H1 (cell line): Measurements from ENCODE around the gene FBP1. TPM values are rescaled to one million over a fixed set of nuclear protein-coding genes. Genes with fewer than 3 reads are reported as not detected.

Source experiments
- CTCF ChIA-PET: fragments of 300-600 bp; sonication (Branson Sonifier 250); formaldehyde crosslinking; loops from one replicate; lab custom pipeline; 2021; ENCODE audit not compliant: partially characterized antibody; lab: Charles Lee
- POLR2A ChIA-PET: fragments of 300-600 bp; sonication (Branson Sonifier 250); formaldehyde crosslinking; loops from one replicate; lab custom pipeline; 2021; ENCODE audit warnings: inconsistent platforms; ENCODE audit not compliant: partially characterized antibody; lab: Charles Lee
- DNase-seq, 2 experiments: peaks; one replicate each; pipeline versions ENCODE4 v3.0.0 to v3.0.0-alpha.2; 2010 to 2022; ENCODE audit warnings: low spot score in 2 of 2, low read depth in 1 of 2, mixed read lengths in 1 of 2
- FAIRE-seq: peaks from 2 replicates; lab custom pipeline; 2011; peaks lifted over from hg19 to GRCh38; lab: Jason Lieb, UNC
- H2AFZ ChIP-seq: 2 replicates; pipeline ENCODE4 v1.8.1; 2012; ENCODE audit warnings: low read length, inconsistent platforms
- H2AK5ac ChIP-seq: 2 replicates; pipeline ENCODE4 v1.6.1; 2013; ENCODE audit warnings: low read depth, low read length
- H2BK120ac ChIP-seq: replicated peaks from 2 replicates; pipeline ENCODE3; 2013; ENCODE audit warnings: low read depth, low read length, inconsistent platforms
- H2BK12ac ChIP-seq: 2 replicates; pipeline ENCODE4 v1.6.1; 2013; ENCODE audit warnings: low read depth, low read length
- H2BK15ac ChIP-seq: 2 replicates; pipeline ENCODE4 v1.6.1; 2013; ENCODE audit warnings: low read length
- H2BK20ac ChIP-seq: 2 replicates; pipeline ENCODE4 v1.6.1; 2013; ENCODE audit warnings: low read length
- H2BK5ac ChIP-seq: 2 replicates; pipeline ENCODE4 v1.6.1; 2013; ENCODE audit warnings: low read depth, low read length
- H3K14ac ChIP-seq: 2 replicates; pipeline ENCODE4 v1.6.1; 2013; ENCODE audit warnings: inconsistent platforms; ENCODE audit not compliant: insufficient read length
- H3K18ac ChIP-seq: 2 replicates; pipeline ENCODE4 v1.6.1; 2013; ENCODE audit warnings: low read length; ENCODE audit errors: extremely low read depth
- H3K23ac ChIP-seq: 2 replicates; pipeline ENCODE4 v1.6.1; 2013; ENCODE audit warnings: inconsistent platforms; ENCODE audit not compliant: insufficient read length
- H3K23me2 ChIP-seq: 2 replicates; pipeline ENCODE4 v1.6.1; 2013; ENCODE audit warnings: low read depth, low read length
- H3K27ac ChIP-seq: 2 replicates; pipeline ENCODE4 v1.6.1; 2011; ENCODE audit warnings: low read depth, low read length, inconsistent platforms
- H3K27me3 ChIP-seq, 4 experiments: replicated peaks in 1 of 4; 1 replicate in 1 of 4; 2 replicates in 3 of 4; pipeline versions ENCODE4 v1.6.1 to v1.8.1; 2011 to 2013; ENCODE audit warnings: low read length in 3 of 4, mild to moderate bottlenecking in 3 of 4, inconsistent platforms in 2 of 4, mixed read lengths in 2 of 4, moderate library complexity in 1 of 4; ENCODE audit not compliant: control insufficient read depth in 3 of 4, insufficient read depth in 3 of 4; ENCODE audit errors: extremely low read depth in 1 of 4
- H3K36me3 ChIP-seq, 4 experiments: 2 replicates each; pipeline versions ENCODE4 v1.6.1 to v1.8.1; 2011 to 2013; ENCODE audit warnings: mild to moderate bottlenecking in 4 of 4, low read length in 3 of 4, moderate library complexity in 2 of 4, control low read depth in 1 of 4, inconsistent platforms in 1 of 4; ENCODE audit not compliant: insufficient read depth in 4 of 4, control insufficient read depth in 2 of 4
- H3K4ac ChIP-seq: replicated peaks from 2 replicates; pipeline ENCODE3; 2013; ENCODE audit warnings: low read length, low read depth, mixed read lengths, inconsistent platforms; ENCODE audit not compliant: insufficient read length
- H3K4me1 ChIP-seq, 4 experiments: replicated peaks in 1 of 4; 1 replicate in 1 of 4; 2 replicates in 3 of 4; pipeline versions ENCODE4 v1.6.1 to v1.8.1; 2011 to 2013; ENCODE audit warnings: low read length in 3 of 4, inconsistent platforms in 2 of 4, mixed read lengths in 1 of 4; ENCODE audit not compliant: insufficient read depth in 4 of 4, control insufficient read depth in 3 of 4
- H3K4me2 ChIP-seq, 2 experiments: 2 replicates each; pipeline versions ENCODE4 v1.6.1 to v1.8.1; 2011 to 2013; ENCODE audit warnings: low read depth in 2 of 2, low read length in 2 of 2, control low read depth in 1 of 2, inconsistent platforms in 1 of 2, mild to moderate bottlenecking in 1 of 2; ENCODE audit not compliant: insufficient read depth in 1 of 2
- H3K4me3 ChIP-seq, 4 experiments: fragments of 200-600, 300-600 bp in 1 of 4; sonication (generic), shearing (Covaris generic), sonication (Bioruptor Twin) in 1 of 4; 2 replicates each; pipeline versions ENCODE4 v1.5.1 to v1.8.1; 2011 to 2016; ENCODE audit warnings: low read length in 4 of 4, low read depth in 3 of 4, control low read depth in 2 of 4, inconsistent platforms in 2 of 4, mild to moderate bottlenecking in 2 of 4, mixed read lengths in 1 of 4, moderate library complexity in 1 of 4; ENCODE audit not compliant: insufficient read depth in 2 of 4; ENCODE audit errors: extremely low read depth in 1 of 4
- H3K56ac ChIP-seq: replicated peaks from 2 replicates; pipeline ENCODE3; 2013; ENCODE audit warnings: low read depth, mild to moderate bottlenecking, mixed read lengths, low read length, inconsistent platforms; ENCODE audit not compliant: insufficient read length
- H3K79me1 ChIP-seq: 2 replicates; pipeline ENCODE4 v1.6.1; 2013; ENCODE audit warnings: low read depth, low read length, control low read depth
- H3K79me2 ChIP-seq, 2 experiments: 2 replicates each; pipeline versions ENCODE4 v1.6.1 to v1.8.1; 2012 to 2013; ENCODE audit warnings: low read length in 2 of 2, mild to moderate bottlenecking in 2 of 2, inconsistent platforms in 1 of 2; ENCODE audit not compliant: insufficient read depth in 2 of 2, control insufficient read depth in 1 of 2
- H3K9ac ChIP-seq, 4 experiments: replicated peaks in 1 of 4; 1 replicate in 1 of 4; 2 replicates in 3 of 4; pipeline versions ENCODE4 v1.6.1 to v1.8.1; 2011 to 2013; ENCODE audit warnings: low read depth in 3 of 4, low read length in 3 of 4, control low read depth in 2 of 4, mild to moderate bottlenecking in 2 of 4, moderate library complexity in 2 of 4, inconsistent platforms in 1 of 4; ENCODE audit errors: extremely low read depth in 1 of 4
- H3K9me3 ChIP-seq, 2 experiments: 2 replicates each; pipeline versions ENCODE4 v1.6.1 to v1.8.1; 2012 to 2013; ENCODE audit warnings: mild to moderate bottlenecking in 2 of 2, moderate library complexity in 2 of 2, control low read depth in 1 of 2, inconsistent platforms in 1 of 2, low read depth in 1 of 2, low read length in 1 of 2, mixed read lengths in 1 of 2; ENCODE audit not compliant: insufficient read depth in 2 of 2
- H4K20me1 ChIP-seq, 2 experiments: replicated peaks in 1 of 2; 2 replicates each; pipeline versions ENCODE3 to v1.8.1; 2011 to 2013; ENCODE audit warnings: inconsistent platforms in 2 of 2, low read length in 2 of 2, mild to moderate bottlenecking in 1 of 2; ENCODE audit not compliant: insufficient read depth in 2 of 2, control insufficient read depth in 1 of 2
- H4K5ac ChIP-seq: 2 replicates; pipeline ENCODE4 v1.6.1; 2013; ENCODE audit warnings: low read length, low read depth, mixed read lengths, inconsistent platforms; ENCODE audit not compliant: insufficient read length
- H4K8ac ChIP-seq: 2 replicates; pipeline ENCODE4 v1.8.0; 2013; ENCODE audit warnings: mild to moderate bottlenecking, moderate library complexity, low read length, inconsistent platforms; ENCODE audit not compliant: insufficient read depth; ENCODE audit errors: extremely low read depth
- H4K91ac ChIP-seq: replicated peaks from 2 replicates; pipeline ENCODE3; 2013; ENCODE audit warnings: low read length, mixed read lengths, inconsistent platforms; ENCODE audit not compliant: insufficient read length
- BCL11A ChIP-seq, 2 experiments: IDR thresholded peaks; one replicate each; pipeline ENCODE4 v1.6.1; 2011; ENCODE audit warnings: low read depth in 2 of 2, low read length in 2 of 2, mild to moderate bottlenecking in 2 of 2
- CTCF ChIP-seq, 3 experiments: IDR thresholded peaks; 1 replicate in 2 of 3; 2 replicates in 1 of 3; pipeline versions ENCODE4 v1.5.1 to v1.6.1; 2011; ENCODE audit warnings: low read length in 3 of 3, mild to moderate bottlenecking in 3 of 3, inconsistent platforms in 2 of 3, low read depth in 1 of 3, moderate library complexity in 1 of 3; ENCODE audit not compliant: insufficient read depth in 1 of 3; ENCODE audit errors: control extremely low read depth in 1 of 3
- E2F6 ChIP-seq: IDR thresholded peaks from 2 replicates; pipeline ENCODE4 v1.6.1; 2012; ENCODE audit warnings: inconsistent platforms
- KDM4A ChIP-seq: IDR thresholded peaks from one replicate; pipeline ENCODE4 v1.7.1; 2012; ENCODE audit warnings: low read depth, mild to moderate bottlenecking, moderate library complexity, low read length, inconsistent platforms; ENCODE audit not compliant: severe bottlenecking
- MAX ChIP-seq: IDR thresholded peaks from 2 replicates; pipeline ENCODE4 v1.6.1; 2012; ENCODE audit warnings: inconsistent platforms
- POLR2A ChIP-seq, 2 experiments: IDR thresholded peaks; 1 replicate in 1 of 2; 2 replicates in 1 of 2; pipeline ENCODE4 v1.6.1; 2011; ENCODE audit warnings: low read depth in 2 of 2, low read length in 2 of 2, mild to moderate bottlenecking in 2 of 2; ENCODE audit errors: control extremely low read depth in 1 of 2
- SP2 ChIP-seq: IDR thresholded peaks from 2 replicates; pipeline ENCODE4 v1.6.1; 2012; ENCODE audit warnings: mild to moderate bottlenecking, low read length, inconsistent platforms
- SRF ChIP-seq: IDR thresholded peaks from 2 replicates; pipeline ENCODE4 v1.6.1; 2011; ENCODE audit warnings: mild to moderate bottlenecking, low read depth, low read length, moderate library complexity
- TAF1 ChIP-seq: IDR thresholded peaks from 2 replicates; pipeline ENCODE4 v1.6.1; 2011; ENCODE audit warnings: mild to moderate bottlenecking, low read depth, low read length
- TAF7 ChIP-seq: optimal IDR thresholded peaks from 2 replicates; pipeline ENCODE3; 2011; ENCODE audit warnings: low read depth, mild to moderate bottlenecking, inconsistent platforms, low read length, moderate library complexity, borderline replicate concordance
- TCF12 ChIP-seq: IDR thresholded peaks from 2 replicates; pipeline ENCODE4 v1.6.1; 2011; ENCODE audit warnings: low read depth, mild to moderate bottlenecking, low read length
- ZNF274 ChIP-seq: IDR thresholded peaks from 2 replicates; pipeline ENCODE4 v1.7.0; 2012; ENCODE audit warnings: low read length, borderline replicate concordance; ENCODE audit errors: extremely low read depth
- WGBS, 2 experiments: shearing (Covaris generic) in 1 of 2; methylation state at CpG; one replicate each; pipeline versions ENCODE4 v1.1.6 to v1.1.7; 2013 to 2015; ENCODE audit warnings: low lambda C conversion rate in 2 of 2, mixed read lengths in 2 of 2, inconsistent platforms in 1 of 2, low coverage in 1 of 2, missing lambda C conversion rate in 1 of 2; ENCODE audit not compliant: insufficient replicate concordance in 2 of 2, insufficient coverage in 1 of 2, insufficient read length in 1 of 2; ENCODE audit errors: extremely low coverage in 1 of 2, missing lambda C conversion rate in 1 of 2; 5-methylcytosine and 5-hydroxymethylcytosine counted together
- polyA plus RNA-seq, 7 experiments: library from polyadenylated mRNA; depleted of rRNA in 3 of 7; stranded (reverse) in 5 of 7; unstranded in 2 of 7; fragments of >200 nt in 5 of 7; fragments of 200-250 nt in 2 of 7; gene quantifications; 1 replicate in 5 of 7; 2 replicates in 1 of 7; 4 replicates in 1 of 7; pipeline versions ENCODE4 v1.2.1 to v1.2.3, GENCODE V29; 2011 to 2013; ENCODE audit warnings: missing spikeins in 2 of 7, mixed read lengths in 2 of 7
- total RNA-seq: library from RNA; stranded (reverse); fragmentation: NEBNext Ultra II Directional; extraction: Animal tissue kit (Norgen Biotek cat#: 25700); gene quantifications from 2 replicates; pipeline ENCODE4 v1.2.1, GENCODE V29; 2021

Gene FBP1
- total and polyA plus RNA-seq, 2 of the 8 experiments (the other 6 are each of a cell fraction or from before 2014, with no cell fraction given): 1.0 to 4.1 TPM

GRCh38 chr9:94588681-94589080 is 50.6 kb downstream of the FBP1 start:
- Histone ChIP-seq H3K14ac (no peak overlapping the region), H3K4me1 (no peaks in the 10 kb centered on the region), H3K9me3 (no peaks in the 10 kb centered on the region), H3K4me3 (no peak overlapping the region), H2BK12ac (no peak overlapping the region), H2BK5ac (no peak overlapping the region), H3K27me3 (no peaks in the 10 kb centered on the region), H3K4ac (no peak overlapping the region), H3K79me2 (no peaks in the 10 kb centered on the region), H3K23me2 (no peaks in the 10 kb centered on the region), H4K8ac (no peak overlapping the region), H4K5ac (no peak overlapping the region), H3K79me1 (no peaks in the 10 kb centered on the region), H3K18ac (no peak overlapping the region), H2AK5ac (no peak overlapping the region), H3K9ac (no peak overlapping the region), H3K36me3 (no peaks in the 10 kb centered on the region), H2AFZ (no peak overlapping the region), H2BK20ac (no peak overlapping the region), H3K23ac (no peak overlapping the region), H2BK15ac (no peak overlapping the region), H3K4me2 (no peak overlapping the region), H4K20me1 (no peaks in the 10 kb centered on the region), H3K27ac (no peak overlapping the region), H4K91ac (no peak overlapping the region), H3K56ac (no peak overlapping the region), H2BK120ac (no peak overlapping the region)
- ChIA-PET CTCF (interaction anchor here (0.6 to 1.1 kb wide), 3 partner anchors 12 to 186 kb away, joined by 3 to 4 read pairs (median 4); no protein-coding TSS in a partner anchor), POLR2A (no interaction called here)
- FAIRE-seq (no peak), DNase-seq (no peak)
- 94% methylated on average over 9 of the region's 9 CpGs; no CpG with 5 or more reads in 1 of the 2 experiments for WGBS, 2 experiments
- no peak for TF ChIP-seq SRF
- TF ChIP-seq MAX: no peak
- TF ChIP-seq CTCF (IDR thresholded peaks at IDR 0.05; ENCODE audit: control extremely low read depth in 1 of 3, insufficient read depth in 1 of 3, low read depth in 1 of 3, low read length in 3 of 3): no peak
- TF ChIP-seq TAF7: no peak
- no peak for TF ChIP-seq TCF12
- no peak for TF ChIP-seq E2F6
- no peak for TF ChIP-seq KDM4A
- TF ChIP-seq TAF1: no peak
- TF ChIP-seq ZNF274: no peak
- no peak for TF ChIP-seq POLR2A (IDR thresholded peaks at IDR 0.05; ENCODE audit: control extremely low read depth in 1 of 2, low read depth in 2 of 2, low read length in 2 of 2)
- no peak for TF ChIP-seq BCL11A (IDR thresholded peaks at IDR 0.05; ENCODE audit: low read depth in 2 of 2, low read length in 2 of 2)
- TF ChIP-seq SP2: no peak
